ENCODE results near the gene CYB561D2. TPM values are rescaled to one million over a fixed set of nuclear protein-coding genes. Genes with fewer than 3 reads are reported as not detected.

The CYB561D2 gene
- total and polyA plus RNA-seq, 2 of the 13 experiments (the other 11 are each of a cell fraction or from before 2014, with no cell fraction given) = 11.1 to 17.2 TPM

DNA sequence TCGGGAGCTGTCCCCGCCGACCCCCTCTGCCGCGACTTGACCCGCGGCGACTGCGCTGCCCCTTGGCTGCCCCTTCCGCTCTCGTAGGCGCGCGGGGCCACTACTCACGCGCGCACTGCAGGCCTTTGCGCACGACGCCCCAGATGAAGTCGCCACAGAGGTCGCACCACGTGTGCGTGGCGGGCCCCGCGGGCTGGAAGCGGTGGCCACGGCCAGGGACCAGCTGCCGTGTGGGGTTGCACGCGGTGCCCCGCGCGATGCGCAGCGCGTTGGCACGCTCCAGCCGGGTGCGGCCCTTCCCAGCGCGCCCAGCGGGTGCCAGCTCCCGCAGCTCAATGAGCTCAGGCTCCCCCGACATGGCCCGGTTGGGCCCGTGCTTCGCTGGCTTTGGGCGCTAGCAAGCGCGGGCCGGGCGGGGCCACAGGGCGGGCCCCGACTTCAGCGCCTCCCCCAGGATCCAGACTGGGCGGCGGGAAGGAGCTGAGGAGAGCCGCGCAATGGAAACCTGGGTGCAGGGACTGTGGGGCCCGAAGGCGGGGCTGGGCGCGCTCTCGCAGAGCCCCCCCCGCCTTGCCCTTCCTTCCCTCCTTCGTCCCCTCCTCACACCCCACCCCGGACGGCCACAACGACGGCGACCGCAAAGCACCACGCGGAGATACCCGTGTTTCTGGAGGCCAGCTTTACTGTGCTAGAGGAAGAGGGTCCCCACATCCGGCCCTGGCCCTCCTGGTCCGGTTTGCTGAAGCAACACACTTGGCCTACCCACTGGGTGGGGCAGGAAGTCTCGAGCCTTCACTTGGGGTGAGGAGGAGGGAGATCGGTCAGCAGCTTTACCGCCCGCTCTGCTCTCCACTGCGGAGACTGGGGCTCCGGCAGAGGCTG lies 10.0 kb upstream of the CYB561D2 start, which contains the start of gene RASSF1:
RASSF1 (minus strand) TSS at position 389 of the 882 bp plus-strand sequence; CDS start at position 358, 31 bp downstream.
- WGBS (ENCODE audit: low lambda C conversion rate) = 93% methylated on average over 78 of the region's 85 CpGs
- in situ Hi-C loops (cut with HindIII; ENCODE audit: extremely low pct_ligation_motif_present, low pct_unique_long_range_greater_than_20kb) = loop anchor here (10.0 kb wide), 1 partner anchor 204 kb away; no protein-coding TSS in a partner anchor
- Histone ChIP-seq H2AFZ (ENCODE audit: low read length) (no peak within 1 kb of the TSS), H3K9ac (ENCODE audit: insufficient read depth, low read depth, low read length) (no peak within 1 kb of the TSS), H3K4me1 (ENCODE audit: insufficient read depth, low read length) (peaks cover 57% of the 10 kb centered on the region), H3K79me2 (ENCODE audit: insufficient read depth, low read length) (peaks cover 12% of the 10 kb centered on the region), H4K20me1 (ENCODE audit: insufficient read depth, low read length) (no peaks in the 10 kb centered on the region), H3K27me3 (ENCODE audit: control insufficient read depth in 1 of 2, insufficient read depth in 2 of 2, low read length in 2 of 2) (peaks cover 1 to 2% of the 10 kb centered on the region in 2 experiments; a peak in 1 of 5 replicates), H3K36me3 (replicated peaks in 1 of 2; ENCODE audit: control insufficient read depth in 1 of 2, insufficient read depth in 2 of 2, low read length in 2 of 2) (no peaks in the 10 kb centered on the region), H3K9me3 (ENCODE audit: low read length) (no peaks in the 10 kb centered on the region), H3K27ac (ENCODE audit: extremely low read length, insufficient read depth, low read length) (no peak within 1 kb of the TSS), H3K4me2 (ENCODE audit: low read depth, low read length) (no peak within 1 kb of the TSS), H3K4me3 (replicated peaks in 1 of 3; ENCODE audit: insufficient read depth in 1 of 3, low read depth in 2 of 3, low read length in 3 of 3) (no peak within 1 kb of the TSS)
- no peak for FAIRE-seq
- no peak for ATAC-seq
- ChIA-PET CTCF (ENCODE audit: low intra/inter-chr PET ratio, low total read pairs) (no interaction called here), POLR2A (no interaction called here)
- intact Hi-C loops (cut with micrococcal nuclease; ENCODE audit: unreplicated experiment) = loop anchor here (10.0 kb wide), 1 partner anchor 204 kb away; no protein-coding TSS in a partner anchor
- TF ChIP-seq ATF7-NPFF (CRISPR knock-in tag; IDR thresholded peaks at IDR 0.05; ENCODE audit: low read depth) (no peak), ZNF572 (CRISPR knock-in tag; IDR thresholded peaks at IDR 0.05) (no peak), SMARCE1 (IDR thresholded peaks at IDR 0.05; ENCODE audit: borderline replicate concordance) (no peak), ZNF552 (CRISPR knock-in tag; IDR thresholded peaks at IDR 0.05; ENCODE audit: borderline replicate concordance) (no peak), CBX2 (IDR thresholded peaks at IDR 0.05; ENCODE audit: low read depth, low read length) (no peak), CBX2 (CRISPR knock-in tag; IDR thresholded peaks at IDR 0.05; ENCODE audit: low read depth) (no peak), HOXA7 (CRISPR knock-in tag; IDR thresholded peaks at IDR 0.05) (no peak), ZNF180 (CRISPR knock-in tag; IDR thresholded peaks at IDR 0.05; ENCODE audit: borderline replicate concordance, low read depth) (no peak), ZNF124 (CRISPR knock-in tag; IDR thresholded peaks at IDR 0.05) (no peak), CBX5 (CRISPR knock-in tag; IDR thresholded peaks at IDR 0.05; ENCODE audit: borderline replicate concordance) (no peak), ZNF629 (CRISPR knock-in tag; conservative IDR thresholded peaks at IDR 0.05) (no peak), FOXO1 (CRISPR knock-in tag; IDR thresholded peaks at IDR 0.05) (no peak), ZSCAN9 (CRISPR knock-in tag; IDR thresholded peaks at IDR 0.05; ENCODE audit: borderline replicate concordance) (no peak), NR2F2 (IDR thresholded peaks at IDR 0.05; ENCODE audit: borderline replicate concordance, low read depth) (no peak)
- no peak for DNase-seq (ENCODE audit: low spot score)
- no TSS peak for BruUV-seq (replicated peaks)
